Measurements from ENCODE around the gene TMEM14C.

TMEM14C gene

DNA sequence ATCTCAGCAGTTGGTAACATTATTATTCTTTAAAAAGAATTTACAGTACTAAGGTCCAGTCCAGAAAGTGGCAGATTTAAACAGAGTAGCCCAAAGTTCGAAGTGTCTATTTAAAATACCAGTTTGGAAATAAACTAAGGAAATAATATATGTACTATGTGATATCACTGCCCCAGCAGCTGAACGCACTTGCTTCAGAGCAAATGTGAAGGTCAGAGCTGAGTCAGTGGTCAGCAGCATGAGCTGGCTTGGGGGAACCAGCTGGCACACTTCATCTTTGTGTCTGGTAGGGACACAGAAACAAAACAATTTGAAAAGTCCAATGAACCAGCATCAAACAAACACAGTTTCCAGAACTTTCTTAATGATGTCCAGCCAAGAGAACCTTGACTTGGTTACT is 40.1 kb downstream of the TMEM14C start:
- peak in 2 of 4 experiments; percentile 10 to 22 for DNase-seq

GRCh38 chr6:10769419-10769818 is 46.5 kb downstream of the TMEM14C start:
- DNase-seq = no peak

DNA sequence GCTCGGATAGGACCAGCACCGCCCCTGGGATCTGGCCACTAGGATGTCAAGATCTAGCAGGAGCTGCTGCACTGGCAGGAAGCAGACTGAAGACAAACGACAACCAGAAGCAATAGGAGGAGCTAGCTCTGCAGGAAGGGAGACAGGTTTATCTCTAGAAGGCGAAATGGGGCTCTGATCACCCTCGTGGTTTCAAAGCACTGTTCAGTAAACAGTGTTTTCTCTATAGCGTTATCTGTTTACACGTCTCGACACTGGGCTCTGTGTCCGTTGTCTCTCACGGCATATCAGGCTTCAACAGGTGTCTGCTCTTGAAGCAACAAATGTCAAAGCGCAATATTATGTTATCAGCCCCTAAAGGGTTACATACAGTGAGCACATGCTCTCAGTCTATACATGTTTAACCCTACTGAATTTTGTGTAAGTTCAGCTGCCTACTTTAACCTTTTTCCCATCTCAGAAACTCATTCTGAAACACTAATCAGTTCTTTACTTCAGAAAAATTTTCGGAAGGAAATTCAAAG is 48.6 kb downstream of the TMEM14C start:
- no peak for DNase-seq

DNA sequence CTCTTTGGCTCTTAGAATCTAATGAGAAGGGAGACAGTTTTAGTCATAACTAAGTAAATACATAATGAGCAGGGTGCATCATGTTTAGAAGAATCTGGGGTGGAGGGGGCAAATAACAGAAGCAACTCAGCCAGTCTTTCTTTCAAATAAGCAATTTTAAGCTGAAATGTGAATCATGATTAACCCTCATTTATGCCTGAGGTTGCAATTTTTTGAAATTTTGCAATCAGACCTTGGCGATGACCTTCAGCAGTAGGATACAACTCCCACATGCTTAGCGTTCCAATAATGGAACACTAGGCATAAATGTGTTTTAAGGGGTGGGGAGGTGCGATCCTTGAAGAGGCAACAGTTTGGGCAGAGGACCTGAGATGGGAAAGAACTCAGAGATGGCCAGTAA is 55.4 kb downstream of the TMEM14C start:
- DNase-seq = no peak

- no peak for DNase-seq
Measured at GRCh38 chr6:10779076-10779475, 56.2 kb downstream of the TMEM14C start.

All from suppressor macrophage (primary cell).